ENCODE data around the gene COX7A2.

Gene COX7A2

GRCh38 chr6:75196081-75196687 is 47.4 kb downstream of the COX7A2 start:
- Histone ChIP-seq H3K36me3 (ENCODE audit: control insufficient read depth, insufficient read depth, low read length) (no peaks in the 10 kb centered on the region), H3K27ac (ENCODE audit: low read length) (no peak overlapping the region), H3K4me1 (ENCODE audit: control insufficient read depth, insufficient read depth, low read length) (no peaks in the 10 kb centered on the region), H3K27me3 (ENCODE audit: control insufficient read depth, insufficient read depth, low read length) (no peaks in the 10 kb centered on the region), H3K4me3 (ENCODE audit: low read length) (no peak overlapping the region), H3K9me3 (ENCODE audit: control insufficient read depth, insufficient read depth, low read length) (no peaks in the 10 kb centered on the region)
- no CpG with 5 or more reads among the region's 2 CpGs for WGBS (ENCODE audit: insufficient coverage, insufficient read length)
- no peak for DNase-seq (ENCODE audit: low read depth, low spot score)

GRCh38 chr6:75188221-75188925 is 55.2 kb downstream of the COX7A2 start:
- WGBS (ENCODE audit: insufficient coverage, insufficient read length) = no CpG with 5 or more reads among the region's 3 CpGs

More at GRCh38 chr6:75188221-75188925, 55.2 kb downstream of the COX7A2 start:
- no peaks in the 10 kb centered on the region for H3K4me1 ChIP-seq (ENCODE audit: control insufficient read depth, insufficient read depth, low read length)
- no peaks in the 10 kb centered on the region for H3K27me3 ChIP-seq (ENCODE audit: control insufficient read depth, insufficient read depth, low read length)
- H3K36me3 ChIP-seq (ENCODE audit: control insufficient read depth, insufficient read depth, low read length) = no peaks in the 10 kb centered on the region
- no peak overlapping the region for H3K4me3 ChIP-seq (ENCODE audit: low read length)
- no peaks in the 10 kb centered on the region for H3K9me3 ChIP-seq (ENCODE audit: control insufficient read depth, insufficient read depth, low read length)
- DNase-seq (ENCODE audit: low read depth, low spot score) = no peak
- H3K27ac ChIP-seq (ENCODE audit: low read length) = no peak overlapping the region

Data from iPS DF 6.9 (cell line).